RKO (cell line): ENCODE measurements around the gene PDZK1IP1.
"Not testable (repeated sequence)": the region's sequence is repeated elsewhere in the genome, so short reads cannot be mapped to it uniquely, and the experiment has no call there.

ENCODE experiments used
- DNase-seq: peaks from one replicate; pipeline ENCODE4 v3.0.0-alpha.2; 2016; ENCODE audit warnings: low spot score

The PDZK1IP1 gene

GRCh38 chr1:47196622-47197021 lies 6.8 kb upstream of the PDZK1IP1 start:
- no peak for DNase-seq

- not testable (repeated sequence) for DNase-seq
These were observed 6.1 kb upstream of the PDZK1IP1 start for GRCh38 chr1:47195981-47196380.

DNA sequence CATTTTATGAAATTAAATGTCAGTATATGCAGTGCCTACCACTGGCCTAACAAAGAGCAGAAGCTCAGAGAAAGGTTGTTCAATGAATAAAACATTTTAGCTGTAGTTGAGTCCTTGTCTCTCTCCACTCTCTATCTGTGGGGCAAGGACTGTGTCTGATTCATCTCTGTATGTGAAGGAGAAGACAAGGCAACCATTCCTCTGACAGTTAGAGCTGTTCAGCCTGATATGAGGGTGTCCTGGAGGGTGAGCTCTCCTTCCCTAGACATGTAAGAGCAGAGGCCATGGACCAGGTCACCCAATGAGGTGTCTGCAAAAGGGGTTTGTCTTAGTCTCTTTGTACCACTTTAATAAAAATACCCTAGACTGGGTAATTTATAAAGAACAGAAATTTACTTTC lies 4.5 kb upstream of the PDZK1IP1 start:
- DNase-seq: no peak

- not testable (repeated sequence) for DNase-seq
These were observed 3.7 kb upstream of the PDZK1IP1 start for GRCh38 chr1:47193496-47193895.

- DNase-seq: peak; percentile 50
These were observed 2.9 kb upstream of the PDZK1IP1 start for GRCh38 chr1:47192458-47193384.

DNA sequence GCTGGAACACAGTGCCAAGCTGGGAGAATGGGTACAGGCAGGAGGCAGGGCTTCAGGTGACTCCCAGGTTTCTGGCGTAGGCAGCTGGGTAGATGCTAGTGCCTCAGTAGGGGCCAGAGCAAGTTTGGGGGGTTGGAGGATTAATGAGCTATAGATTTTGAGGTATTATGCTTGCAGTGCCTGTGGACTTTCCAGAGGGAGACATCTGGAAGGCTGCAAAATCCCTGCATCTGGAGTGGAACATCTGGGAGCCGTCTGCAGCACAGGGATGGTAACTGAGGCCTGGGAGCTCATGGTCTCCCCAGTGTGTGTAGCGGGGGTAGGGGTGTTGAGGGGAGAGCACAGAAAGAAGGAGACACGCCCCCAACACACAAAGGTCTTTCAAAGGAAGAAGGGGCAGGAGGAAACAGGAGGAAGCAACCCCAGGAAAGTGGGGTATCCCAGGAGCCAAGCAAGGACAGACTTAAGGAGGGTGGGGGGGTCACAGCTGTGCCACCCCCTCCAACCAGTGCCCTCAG lies 2.2 kb upstream of the PDZK1IP1 start:
- no peak for DNase-seq

GRCh38 chr1:47190857-47191256 lies 1.0 kb upstream of the PDZK1IP1 start:
- DNase-seq: no peak

DNA sequence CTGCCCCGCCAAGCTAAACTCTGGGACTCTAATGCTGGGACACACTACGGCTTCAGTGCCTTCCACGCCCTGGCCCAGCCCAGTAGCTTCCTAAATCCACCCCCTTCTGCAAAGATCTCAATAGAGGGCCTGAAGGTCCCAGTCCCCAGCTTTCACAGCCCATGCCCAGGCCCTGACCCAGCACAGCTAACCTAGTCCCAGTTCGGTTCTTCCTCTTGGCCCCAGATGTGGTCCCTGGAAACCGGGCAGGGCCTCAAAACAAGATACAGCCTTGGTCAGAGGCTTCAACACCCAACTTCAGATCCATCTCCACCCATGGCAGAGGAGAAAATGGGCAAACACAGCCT lies 646 bp upstream of the PDZK1IP1 start:
- DNase-seq: no peak

- DNase-seq: no peak
These were observed 748 bp downstream of the PDZK1IP1 start for GRCh38 chr1:47188791-47189785.

DNA sequence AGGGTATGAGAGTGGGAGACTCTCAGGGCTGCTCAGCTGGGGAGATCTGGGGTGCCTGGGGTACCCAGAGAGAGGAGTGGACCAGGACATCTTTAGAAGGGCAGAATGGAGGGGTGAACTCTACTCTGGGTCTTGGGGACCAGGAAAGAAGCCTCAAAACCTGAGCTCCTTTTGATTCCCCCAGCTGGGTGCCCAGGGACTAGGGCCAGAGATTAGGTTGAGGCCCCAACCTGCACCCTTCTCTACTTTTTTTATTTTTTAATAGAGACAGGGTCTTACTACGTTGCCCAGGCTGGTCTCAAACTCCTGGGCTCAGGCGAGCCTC lies 1.9 kb downstream of the PDZK1IP1 start:
- no peak for DNase-seq

DNA sequence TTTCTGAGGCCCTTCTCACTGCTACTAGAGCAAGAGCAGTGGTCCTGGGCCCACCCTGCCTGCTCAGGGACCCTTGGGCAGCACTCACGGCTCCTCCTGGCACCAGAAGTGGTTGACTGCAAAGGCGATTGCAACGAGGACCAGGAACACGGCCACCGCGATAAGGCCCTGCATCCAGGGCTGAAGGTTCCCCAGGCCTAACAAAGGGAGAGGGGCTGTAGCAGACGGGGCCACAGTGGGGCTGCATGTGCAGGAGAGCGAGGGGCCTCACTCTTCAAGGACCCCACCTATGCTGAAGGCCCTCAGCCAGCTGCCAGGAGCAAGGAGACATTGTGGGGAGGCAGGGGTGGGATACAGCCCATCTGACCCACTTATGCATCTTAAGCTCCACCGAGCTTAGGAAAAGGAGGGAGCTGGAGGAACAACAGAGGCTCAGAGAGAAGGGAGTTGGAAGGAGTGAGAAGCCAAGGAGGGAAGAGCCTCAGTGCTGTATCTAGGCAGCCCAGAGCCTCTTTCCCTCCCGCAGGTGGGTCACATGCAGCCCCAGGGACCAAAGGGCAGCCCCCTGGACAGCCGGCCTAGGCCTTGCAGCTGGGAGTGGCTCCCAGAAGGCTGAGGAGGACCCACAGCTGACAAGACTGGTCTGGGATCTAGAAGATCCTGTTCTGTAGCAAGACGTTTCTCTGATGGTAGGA lies 2.5 kb downstream of the PDZK1IP1 start:
- no peak for DNase-seq

GRCh38 chr1:47186267-47187185 lies 3.3 kb downstream of the PDZK1IP1 start:
- DNase-seq: no peak

- no peak for DNase-seq
These were observed 4.8 kb downstream of the PDZK1IP1 start for GRCh38 chr1:47184822-47185677.

DNA sequence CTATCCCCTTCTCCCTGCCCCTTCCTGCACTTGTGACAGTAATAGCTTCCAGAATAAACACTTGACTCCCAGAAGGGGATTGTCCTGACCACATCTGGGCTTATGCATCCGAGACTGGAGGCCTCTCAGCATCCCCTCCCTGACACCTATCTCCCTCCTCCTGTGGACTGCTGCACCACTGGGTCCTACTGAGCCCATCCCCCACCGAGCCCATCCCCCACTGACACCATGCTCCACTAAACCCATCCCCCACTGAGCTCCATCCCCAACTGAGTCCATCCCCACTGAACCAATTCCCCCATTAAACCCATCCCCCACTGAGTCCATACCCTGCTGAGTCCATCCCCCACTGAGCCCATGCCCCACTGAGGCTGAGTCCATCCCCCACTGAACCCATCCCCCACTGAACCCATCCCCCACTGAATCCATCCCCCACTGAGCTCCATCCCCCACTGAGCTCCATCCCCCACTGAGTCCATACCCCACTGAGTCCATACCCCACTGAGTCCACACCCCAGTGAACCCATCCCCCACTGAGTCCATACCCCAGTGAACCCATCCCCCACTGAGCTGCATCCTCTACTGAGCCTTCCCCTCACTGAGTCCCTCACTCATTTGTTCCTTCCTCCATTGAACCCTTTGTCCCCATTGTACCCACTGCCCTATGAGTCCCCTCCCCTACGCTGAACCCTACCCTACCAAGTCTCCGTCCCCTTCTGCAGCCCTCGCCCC lies 5.6 kb downstream of the PDZK1IP1 start:
- no peak for DNase-seq

GRCh38 chr1:47183308-47184089 lies 6.3 kb downstream of the PDZK1IP1 start:
- DNase-seq: no peak

DNA sequence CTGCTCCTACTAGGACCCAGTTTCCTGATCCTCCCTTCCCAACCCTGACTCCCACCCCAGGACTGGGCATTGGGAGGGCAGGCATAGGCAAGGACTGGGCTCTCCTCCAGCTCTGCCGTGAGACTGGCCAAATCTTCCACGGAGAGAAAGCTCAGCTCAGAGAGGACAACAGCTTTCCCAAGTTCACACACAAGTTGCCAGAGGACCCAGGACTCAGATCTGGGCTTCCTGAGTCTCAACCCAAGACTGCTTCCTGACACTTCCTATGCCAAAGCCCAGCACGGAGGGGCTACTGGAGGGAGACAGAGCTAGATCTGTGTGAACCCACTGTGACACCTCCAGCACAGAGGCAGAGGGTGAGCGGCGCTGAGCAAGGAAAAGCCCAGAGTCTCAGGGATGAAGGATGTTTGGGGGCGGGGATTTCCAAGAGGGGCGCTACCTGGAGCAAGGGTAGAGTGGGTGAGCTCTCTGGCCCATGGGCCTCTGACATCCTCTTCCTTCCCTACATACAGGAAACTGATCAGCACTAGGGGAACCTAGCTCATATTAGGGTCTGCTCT lies 7.1 kb downstream of the PDZK1IP1 start:
- no peak for DNase-seq

DNA sequence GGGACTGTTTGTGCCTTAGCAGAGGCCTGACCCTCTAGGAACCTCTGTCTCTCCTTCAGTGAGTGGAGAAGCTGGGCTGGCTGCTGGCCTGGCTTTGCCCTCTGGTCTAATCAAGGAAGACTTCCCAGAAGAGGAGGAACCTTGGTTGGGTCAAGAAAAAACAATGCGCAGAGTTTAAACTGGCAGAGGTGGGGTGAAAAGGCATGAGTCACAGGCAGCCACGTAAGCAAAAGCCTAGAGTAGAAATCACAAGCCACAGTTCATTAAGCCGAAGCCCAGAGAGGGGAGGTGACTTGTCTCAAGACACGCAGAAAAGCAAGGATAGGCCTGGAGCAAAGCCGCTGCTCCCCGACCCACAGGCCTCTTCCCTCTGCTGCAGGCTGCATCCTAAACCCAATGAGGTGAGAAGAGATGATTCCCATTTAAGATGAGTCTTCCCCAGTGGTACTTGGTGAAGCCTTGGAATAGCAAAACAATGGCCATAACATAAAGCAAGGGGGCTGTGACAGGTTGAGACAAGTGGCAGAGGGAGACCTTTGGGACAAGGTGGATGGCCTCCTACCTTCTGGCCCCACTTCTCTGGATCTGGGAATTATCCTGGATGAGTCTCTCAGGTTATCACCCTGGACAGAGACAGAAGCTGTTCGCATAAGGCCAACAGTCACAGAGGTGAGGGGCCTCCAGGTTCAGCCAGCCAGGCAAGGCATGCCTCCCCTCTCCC lies 7.7 kb downstream of the PDZK1IP1 start:
- DNase-seq: peak; percentile 68
